Measurements from ENCODE around the gene TRPT1.

The TRPT1 gene

DNA sequence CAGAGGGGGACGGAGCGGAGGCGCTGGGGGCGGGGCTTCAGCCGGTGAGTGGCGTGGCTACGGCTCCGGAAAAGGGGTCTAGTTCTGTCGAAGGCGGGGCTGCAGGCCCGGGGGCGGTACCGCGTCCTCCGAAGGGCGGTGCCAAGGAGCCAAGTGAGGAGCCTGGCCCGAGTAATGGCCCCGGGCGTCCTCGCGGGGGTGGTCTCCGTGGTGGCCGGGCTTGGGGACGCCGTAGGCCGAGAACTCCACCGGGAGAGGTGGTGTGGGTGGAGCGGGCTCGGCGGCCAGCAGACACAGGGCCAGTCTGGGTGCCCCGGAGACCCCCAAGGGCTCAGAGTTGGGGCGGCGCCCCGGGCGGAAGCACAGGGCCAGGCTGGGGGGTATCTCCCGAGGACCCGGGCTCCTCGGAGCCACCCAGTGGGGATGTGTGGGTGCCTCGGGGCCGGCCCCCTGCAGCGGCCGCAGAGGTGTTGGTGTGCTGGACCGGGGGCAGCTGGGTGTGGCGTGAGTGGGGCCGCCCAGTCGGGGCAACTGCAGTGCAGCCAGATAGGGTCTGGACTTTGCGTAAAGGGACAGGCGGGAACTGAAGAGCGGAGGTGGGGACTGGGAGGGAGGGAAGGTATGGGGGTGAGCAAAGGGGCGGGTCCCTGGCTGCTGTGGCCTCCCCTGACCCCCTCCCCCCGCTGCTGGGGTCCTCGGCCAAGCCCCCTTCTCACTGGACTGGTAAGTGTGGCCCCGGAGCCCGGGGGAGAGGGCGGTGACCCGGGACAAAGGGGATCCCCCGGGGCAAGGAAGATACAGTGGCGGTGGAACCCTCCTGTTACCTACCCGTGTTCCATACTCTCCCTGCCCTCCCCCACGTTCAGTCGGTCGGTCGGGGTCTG, 15.7 kb upstream of the TRPT1 start:
- H3K9me3 ChIP-seq (ENCODE audit: control insufficient read depth in 2 of 2, low read length in 2 of 2) = no peaks in the 10 kb centered on the region
- peaks cover 46% of the 10 kb centered on the region for H3K4me1 ChIP-seq (ENCODE audit: control insufficient read depth, insufficient read depth, low read length)
- H3K4me3 ChIP-seq (ENCODE audit: low read length in 2 of 2) = peak overlapping the region; percentile 75 to 86
- H3K36me3 ChIP-seq (ENCODE audit: control insufficient read depth in 2 of 2, insufficient read depth in 2 of 2, low read length in 2 of 2) = peaks cover 8 to 17% of the 10 kb centered on the region in 2 donors
- H3K27me3 ChIP-seq (ENCODE audit: control insufficient read depth in 1 of 2, insufficient read depth in 2 of 2, low read length in 2 of 2) = no peaks in the 10 kb centered on the region
- peak overlapping the region; percentile 100 for H3K27ac ChIP-seq (ENCODE audit: low read length)
- peak overlapping the region; percentile 73 to 74 for H3K9ac ChIP-seq (ENCODE audit: low read length in 2 of 2)

DNA sequence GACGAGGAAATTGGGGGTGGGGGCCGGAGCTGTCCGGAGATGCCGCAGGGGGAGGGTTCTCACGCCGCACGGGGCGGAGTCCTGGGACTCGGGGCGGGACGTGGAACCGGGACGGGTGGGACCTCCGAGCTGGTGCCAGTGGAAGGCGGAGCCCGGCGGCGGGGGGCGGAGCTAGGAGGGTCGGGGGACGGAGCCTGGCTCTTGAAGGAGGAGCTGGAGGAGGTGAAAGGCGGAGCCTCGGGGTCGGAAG, 15.2 kb upstream of the TRPT1 start:
- no peaks in the 10 kb centered on the region for H3K27me3 ChIP-seq (ENCODE audit: control insufficient read depth in 1 of 2, insufficient read depth in 2 of 2, low read length in 2 of 2)
- peak overlapping the region; percentile 100 for H3K27ac ChIP-seq (ENCODE audit: low read length)
- H3K9me3 ChIP-seq (ENCODE audit: control insufficient read depth in 2 of 2, low read length in 2 of 2) = no peaks in the 10 kb centered on the region
- H3K4me1 ChIP-seq (ENCODE audit: control insufficient read depth, insufficient read depth, low read length) = peaks cover 45% of the 10 kb centered on the region
- peaks cover 8 to 17% of the 10 kb centered on the region in 2 donors for H3K36me3 ChIP-seq (ENCODE audit: control insufficient read depth in 2 of 2, insufficient read depth in 2 of 2, low read length in 2 of 2)
- peak overlapping the region; percentile 63 to 86 for H3K4me3 ChIP-seq (ENCODE audit: low read length in 2 of 2)
- H3K9ac ChIP-seq (ENCODE audit: low read length in 2 of 2) = peak overlapping the region; percentile 80 to 84

DNA sequence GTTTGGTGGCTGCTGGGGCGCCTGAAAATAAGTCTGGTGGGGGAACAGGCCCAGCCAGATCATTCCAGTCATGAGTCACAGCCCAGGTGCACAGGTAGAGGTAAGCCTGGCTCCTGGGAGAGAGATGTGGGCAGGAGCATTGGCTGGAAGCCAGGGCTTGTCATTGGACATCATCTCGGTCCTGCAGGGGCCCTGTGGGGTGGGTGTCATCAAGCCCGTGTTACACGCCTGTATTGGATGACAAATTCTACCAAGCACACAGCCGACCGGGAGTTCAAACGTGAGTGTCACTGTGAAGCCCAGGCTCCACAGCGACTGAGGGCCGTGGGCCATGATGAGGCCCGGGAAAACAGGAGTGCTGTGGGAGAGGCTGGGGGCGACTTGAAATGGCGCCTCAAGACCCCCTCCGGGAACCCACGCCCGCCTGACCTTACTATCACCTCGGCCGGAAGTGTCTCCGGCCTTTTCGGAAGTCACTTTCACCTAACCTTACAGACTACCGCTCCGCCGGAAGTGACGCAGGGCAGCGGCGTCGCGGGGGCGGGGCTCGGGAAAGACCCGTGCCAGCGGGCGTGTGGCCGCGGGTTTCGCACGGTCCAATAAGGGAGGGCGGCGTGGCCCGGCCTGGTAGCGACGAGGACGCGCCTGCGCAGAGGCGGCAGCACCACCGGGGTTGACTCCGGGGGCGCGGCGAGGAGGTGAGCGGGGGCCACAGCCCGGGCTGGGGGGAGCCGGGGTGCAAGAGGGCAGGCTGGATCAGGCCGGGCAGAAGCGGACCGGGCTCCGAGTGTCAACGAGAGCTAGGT, 14.7 kb upstream of the TRPT1 start, which contains the start of gene FKBP2:
Gene FKBP2, plus strand, starts transcription at position 661 of the 806 bp plus-strand sequence. CDS start 1,293 bp downstream, outside the sequence.
- peaks cover 8 to 17% of the 10 kb centered on the region in 2 donors for H3K36me3 ChIP-seq (ENCODE audit: control insufficient read depth in 2 of 2, insufficient read depth in 2 of 2, low read length in 2 of 2)
- H3K27ac ChIP-seq (ENCODE audit: low read length) = peak within 1 kb of the TSS; percentile 100
- H3K9me3 ChIP-seq (ENCODE audit: control insufficient read depth in 2 of 2, low read length in 2 of 2) = no peaks in the 10 kb centered on the region
- H3K4me3 ChIP-seq (ENCODE audit: low read length in 2 of 2) = peak within 1 kb of the TSS; percentile 75 to 86
- peak within 1 kb of the TSS; percentile 84 to 97 for H3K9ac ChIP-seq (ENCODE audit: low read length in 2 of 2)
- peaks cover 45% of the 10 kb centered on the region for H3K4me1 ChIP-seq (ENCODE audit: control insufficient read depth, insufficient read depth, low read length)
- no peaks in the 10 kb centered on the region for H3K27me3 ChIP-seq (ENCODE audit: control insufficient read depth in 1 of 2, insufficient read depth in 2 of 2, low read length in 2 of 2)

DNA sequence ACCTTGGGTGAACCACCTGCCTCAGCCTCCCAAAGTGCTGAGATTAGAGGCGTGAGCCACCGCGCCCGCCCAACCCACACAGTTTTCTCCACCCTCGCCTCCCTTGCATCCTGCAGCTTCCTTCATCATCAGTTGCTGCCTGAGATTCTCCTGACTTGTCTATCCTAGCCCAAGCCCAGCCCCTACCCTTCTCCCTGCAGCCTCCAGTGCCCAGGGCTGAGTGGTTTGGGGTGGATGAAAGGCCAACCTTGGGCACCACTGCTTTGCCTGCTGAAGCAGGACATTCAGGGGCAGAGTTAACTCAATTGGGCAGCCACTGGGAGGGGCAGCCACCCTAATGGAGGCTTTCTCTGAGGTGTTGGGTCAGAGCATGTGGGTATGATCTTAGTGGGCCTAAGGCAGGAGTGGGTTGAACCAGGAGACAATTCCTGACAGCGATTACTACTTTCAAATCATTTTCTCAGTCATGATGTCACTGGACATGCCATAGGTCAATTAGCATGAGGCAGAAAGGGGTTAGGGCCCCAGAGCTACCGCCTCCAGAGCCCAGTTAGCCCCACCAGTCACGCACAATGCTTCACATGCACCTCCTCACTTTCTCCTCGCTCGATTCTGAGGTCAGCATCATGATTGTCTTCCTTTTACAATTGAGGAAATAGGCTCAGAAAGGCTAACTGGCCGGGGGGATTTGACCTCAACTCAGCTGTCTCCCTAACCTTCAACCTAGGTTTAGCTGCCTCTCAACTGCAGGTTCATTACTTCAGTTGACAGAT, 13.9 kb upstream of the TRPT1 start:
- peak overlapping the region; percentile 100 for H3K27ac ChIP-seq (ENCODE audit: low read length)
- H3K36me3 ChIP-seq (ENCODE audit: control insufficient read depth in 2 of 2, insufficient read depth in 2 of 2, low read length in 2 of 2) = peaks cover 8 to 17% of the 10 kb centered on the region in 2 donors
- no peaks in the 10 kb centered on the region for H3K27me3 ChIP-seq (ENCODE audit: control insufficient read depth in 1 of 2, insufficient read depth in 2 of 2, low read length in 2 of 2)
- H3K4me1 ChIP-seq (ENCODE audit: control insufficient read depth, insufficient read depth, low read length) = peaks cover 45% of the 10 kb centered on the region
- H3K4me3 ChIP-seq (ENCODE audit: low read length in 2 of 2) = peak overlapping the region; percentile 67 to 81
- H3K9ac ChIP-seq (ENCODE audit: low read length in 2 of 2) = peak overlapping the region; percentile 84 to 97
- H3K9me3 ChIP-seq (ENCODE audit: control insufficient read depth in 2 of 2, low read length in 2 of 2) = no peaks in the 10 kb centered on the region

DNA sequence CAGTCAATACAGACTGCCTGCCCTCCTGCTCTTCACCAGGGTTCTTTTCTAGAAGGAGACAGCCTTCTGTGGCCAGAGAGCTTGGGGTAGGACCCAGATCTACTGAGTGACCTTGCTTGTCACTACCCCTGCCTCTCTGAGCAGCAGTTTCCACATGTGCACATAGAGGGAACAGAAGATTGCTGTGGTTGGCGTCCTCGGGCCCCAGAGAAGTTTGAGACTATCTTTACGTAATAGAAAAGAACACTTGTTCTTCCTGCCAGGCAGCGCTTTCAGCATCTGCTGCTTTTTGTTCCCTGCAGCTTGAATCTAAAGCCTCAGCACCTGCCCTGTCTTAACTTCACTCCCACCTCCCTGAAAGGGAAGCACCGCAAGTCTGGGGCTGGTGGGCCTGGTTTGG, 13.0 kb upstream of the TRPT1 start:
- Histone ChIP-seq H3K27me3 (ENCODE audit: control insufficient read depth in 1 of 2, insufficient read depth in 2 of 2, low read length in 2 of 2) (no peaks in the 10 kb centered on the region), H3K9ac (ENCODE audit: low read length in 2 of 2) (no peak overlapping the region), H3K9me3 (ENCODE audit: control insufficient read depth in 2 of 2, low read length in 2 of 2) (no peaks in the 10 kb centered on the region), H3K36me3 (ENCODE audit: control insufficient read depth in 2 of 2, insufficient read depth in 2 of 2, low read length in 2 of 2) (peaks cover 8 to 17% of the 10 kb centered on the region in 2 donors), H3K4me1 (ENCODE audit: control insufficient read depth, insufficient read depth, low read length) (peaks cover 46% of the 10 kb centered on the region), H3K27ac (ENCODE audit: low read length) (no peak overlapping the region), H3K4me3 (ENCODE audit: low read length in 2 of 2) (no peak overlapping the region)

DNA sequence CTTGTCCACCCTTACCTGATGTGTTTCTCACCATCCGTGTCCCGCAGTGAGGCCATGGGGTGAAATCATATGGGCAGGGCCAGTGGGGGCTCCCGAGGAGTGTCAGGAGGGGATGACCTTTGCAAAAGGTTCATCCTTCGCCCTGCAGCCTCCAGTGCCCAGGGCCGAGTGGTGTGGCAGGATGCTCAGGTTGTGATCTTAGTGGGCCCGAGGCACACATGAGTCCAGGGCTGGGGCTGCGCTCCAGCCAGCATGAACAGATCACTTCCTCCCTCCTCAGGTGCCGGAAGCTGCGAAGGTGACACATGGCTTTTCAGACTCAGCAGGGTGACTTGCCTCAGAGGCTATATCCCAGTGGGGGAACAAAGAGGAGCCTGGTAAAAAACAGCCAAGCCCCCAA, 12.1 kb upstream of the TRPT1 start:
- Histone ChIP-seq H3K27ac (ENCODE audit: low read length) (peak overlapping the region; percentile 31), H3K4me1 (ENCODE audit: control insufficient read depth, insufficient read depth, low read length) (peaks cover 49% of the 10 kb centered on the region), H3K36me3 (ENCODE audit: control insufficient read depth in 2 of 2, insufficient read depth in 2 of 2, low read length in 2 of 2) (peaks cover 8 to 10% of the 10 kb centered on the region in 2 donors), H3K27me3 (ENCODE audit: control insufficient read depth in 1 of 2, insufficient read depth in 2 of 2, low read length in 2 of 2) (no peaks in the 10 kb centered on the region), H3K9ac (ENCODE audit: low read length in 2 of 2) (no peak overlapping the region), H3K4me3 (ENCODE audit: low read length in 2 of 2) (no peak overlapping the region), H3K9me3 (ENCODE audit: control insufficient read depth in 2 of 2, low read length in 2 of 2) (no peaks in the 10 kb centered on the region)

DNA sequence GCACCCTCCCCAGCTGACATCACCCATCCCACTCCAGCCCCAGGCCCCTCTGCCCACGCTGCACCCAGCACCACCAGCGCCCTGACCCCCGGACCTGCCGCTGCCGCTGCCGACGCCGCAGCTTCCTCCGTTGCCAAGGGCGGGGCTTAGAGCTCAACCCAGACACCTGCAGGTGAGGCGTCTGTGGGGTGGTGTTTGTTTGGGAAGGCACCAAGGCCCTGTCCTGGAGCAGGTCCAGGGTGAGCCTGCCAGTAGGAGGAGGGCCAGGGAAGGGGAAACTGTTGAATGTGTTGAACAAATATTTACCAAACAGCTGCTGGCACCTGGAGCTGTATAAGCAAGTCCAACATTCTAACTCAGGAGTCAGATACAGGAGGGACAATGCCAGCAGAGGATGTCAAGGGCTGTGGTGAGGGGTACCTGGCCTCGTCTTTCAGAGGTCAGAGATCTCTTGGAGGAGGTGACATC, 11.5 kb upstream of the TRPT1 start:
- Histone ChIP-seq H3K4me3 (ENCODE audit: low read length in 2 of 2) (no peak overlapping the region), H3K27ac (ENCODE audit: low read length) (peak overlapping the region; percentile 31), H3K27me3 (ENCODE audit: control insufficient read depth in 1 of 2, insufficient read depth in 2 of 2, low read length in 2 of 2) (no peaks in the 10 kb centered on the region), H3K9me3 (ENCODE audit: control insufficient read depth in 2 of 2, low read length in 2 of 2) (no peaks in the 10 kb centered on the region), H3K36me3 (ENCODE audit: control insufficient read depth in 2 of 2, insufficient read depth in 2 of 2, low read length in 2 of 2) (peaks cover 8 to 10% of the 10 kb centered on the region in 2 donors), H3K4me1 (ENCODE audit: control insufficient read depth, insufficient read depth, low read length) (peaks cover 49% of the 10 kb centered on the region), H3K9ac (ENCODE audit: low read length in 2 of 2) (no peak overlapping the region)

DNA sequence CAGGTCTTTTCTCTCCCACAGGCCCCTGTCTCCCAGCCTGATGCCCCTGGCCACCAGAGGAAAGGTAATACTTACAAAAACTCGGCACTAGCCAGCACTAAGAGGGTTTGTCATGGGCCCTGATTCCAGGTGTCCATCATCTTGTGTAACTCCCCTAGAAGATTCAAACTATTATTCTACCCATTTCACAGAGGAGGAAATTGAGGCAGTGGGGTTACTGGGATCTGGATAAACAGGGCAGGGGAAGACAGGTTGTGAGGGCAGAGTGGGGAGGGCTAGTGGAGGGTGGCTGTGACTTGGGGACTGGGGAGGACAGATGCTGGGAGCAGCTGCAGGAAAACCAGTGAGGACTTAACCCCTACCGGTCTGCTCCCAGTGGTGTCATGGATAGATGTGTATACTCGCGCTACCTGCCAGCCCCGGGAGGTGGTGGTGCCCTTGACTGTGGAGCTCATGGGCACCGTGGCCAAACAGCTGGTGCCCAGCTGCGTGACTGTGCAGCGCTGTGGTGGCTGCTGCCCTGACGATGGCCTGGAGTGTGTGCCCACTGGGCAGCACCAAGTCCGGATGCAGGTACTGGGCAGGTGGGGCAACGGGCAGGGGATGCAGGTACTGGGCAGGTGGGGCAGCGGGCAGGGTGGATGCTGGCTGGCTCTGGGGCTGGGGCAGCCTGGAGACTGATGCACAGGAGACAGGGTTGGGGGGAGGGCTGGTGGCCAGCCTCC, 9.6 kb upstream of the TRPT1 start:
- peak overlapping the region in 1 of 2 donors; percentile 64 for H3K9ac ChIP-seq (ENCODE audit: low read length in 2 of 2)

DNA sequence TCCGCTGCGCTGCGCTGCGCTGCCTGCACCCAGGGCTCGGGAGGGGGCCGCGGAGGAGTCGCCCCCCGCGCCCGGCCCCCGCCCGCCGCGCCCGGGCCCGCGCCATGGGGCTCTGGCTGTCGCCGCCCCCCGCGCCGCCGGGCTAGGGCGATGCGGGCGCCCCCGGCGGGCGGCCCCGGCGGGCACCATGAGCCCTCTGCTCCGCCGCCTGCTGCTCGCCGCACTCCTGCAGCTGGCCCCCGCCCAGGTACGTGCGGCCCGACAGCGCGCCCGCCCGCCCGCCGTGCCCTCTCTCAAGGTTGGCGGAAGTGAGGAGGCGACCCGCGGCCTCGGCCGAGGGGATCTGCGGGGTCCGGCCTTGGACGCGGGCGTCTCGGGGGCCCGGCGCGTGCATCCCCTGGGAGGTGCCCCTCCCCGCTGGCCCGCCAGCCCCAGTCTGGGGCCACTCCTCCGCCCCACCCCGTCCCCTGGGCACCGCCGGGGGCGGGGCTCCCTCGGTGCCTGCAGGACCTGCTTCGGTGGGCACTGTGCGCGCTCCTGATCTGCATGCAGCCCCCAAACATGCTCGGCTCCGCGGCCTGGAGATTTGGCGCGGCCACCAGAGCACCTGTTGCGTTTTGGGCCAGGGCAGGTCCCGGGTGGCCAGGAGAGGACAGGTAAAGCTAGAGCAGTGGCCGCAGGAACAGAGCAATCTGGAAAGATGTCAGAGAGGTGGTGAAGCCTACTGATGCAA, 8.8 kb upstream of the TRPT1 start:
- Histone ChIP-seq H3K4me3 (ENCODE audit: low read length in 2 of 2) (peak overlapping the region; percentile 72 to 77), H3K36me3 (ENCODE audit: control insufficient read depth in 2 of 2, insufficient read depth in 2 of 2, low read length in 2 of 2) (peaks cover 8 to 10% of the 10 kb centered on the region in 2 donors), H3K27me3 (ENCODE audit: control insufficient read depth in 1 of 2, insufficient read depth in 2 of 2, low read length in 2 of 2) (no peaks in the 10 kb centered on the region), H3K9ac (ENCODE audit: low read length in 2 of 2) (peak overlapping the region; percentile 53 to 64), H3K4me1 (ENCODE audit: control insufficient read depth, insufficient read depth, low read length) (peaks cover 52% of the 10 kb centered on the region), H3K9me3 (ENCODE audit: control insufficient read depth in 2 of 2, low read length in 2 of 2) (no peaks in the 10 kb centered on the region), H3K27ac (ENCODE audit: low read length) (peak overlapping the region; percentile 66)

More for the DNA sequence above, 9.6 kb upstream of the TRPT1 start:
- no peaks in the 10 kb centered on the region for H3K27me3 ChIP-seq (ENCODE audit: control insufficient read depth in 1 of 2, insufficient read depth in 2 of 2, low read length in 2 of 2)
- H3K36me3 ChIP-seq (ENCODE audit: control insufficient read depth in 2 of 2, insufficient read depth in 2 of 2, low read length in 2 of 2) = peaks cover 8 to 10% of the 10 kb centered on the region in 2 donors
- peak overlapping the region; percentile 66 for H3K27ac ChIP-seq (ENCODE audit: low read length)
- H3K4me3 ChIP-seq (ENCODE audit: low read length in 2 of 2) = peak overlapping the region; percentile 72 to 77
- H3K4me1 ChIP-seq (ENCODE audit: control insufficient read depth, insufficient read depth, low read length) = peaks cover 56% of the 10 kb centered on the region
- H3K9me3 ChIP-seq (ENCODE audit: control insufficient read depth in 2 of 2, low read length in 2 of 2) = no peaks in the 10 kb centered on the region

All from stomach smooth muscle (tissue), 2 donors.